Thoracic aorta (tissue), 2 donors: Measurements from ENCODE around the gene SLC25A51. TPM values are rescaled to one million over a fixed set of nuclear protein-coding genes. Genes with fewer than 3 reads are reported as not detected.
A peak's percentile ranks its signal among the peaks of the same experiment; 100 is the strongest.
"Not testable (repeated sequence)": the region's sequence is repeated elsewhere in the genome, so short reads cannot be mapped to it uniquely, and the experiment has no call there.

Experiments used
- ATAC-seq: fragments of 150-250 bp; one replicate; pipeline ENCODE4 v1.8.0; 2017; ENCODE audit warnings: low read depth; ENCODE audit not compliant: insufficient number of reproducible peaks, low FRiP score
- DNase-seq: peaks from one replicate; pipeline ENCODE4 v3.0.0-alpha.2; 2020; ENCODE audit warnings: low spot score
- H3K27ac ChIP-seq, 2 donors: fragments of 200-600 bp; sonication (generic); 1 replicate in 1 of 2; 2 replicates in 1 of 2; pipeline ENCODE4 v1.5.1; 2016; ENCODE audit warnings: mild to moderate bottlenecking in 2 of 2, moderate library complexity in 2 of 2
- H3K27me3 ChIP-seq: fragments of 200-600 bp; sonication (generic); replicated peaks from 2 replicates; pipeline ENCODE4 v1.6.0; 2016; ENCODE audit warnings: mild to moderate bottlenecking; ENCODE audit not compliant: insufficient read depth
- H3K36me3 ChIP-seq: fragments of 200-600 bp; sonication (generic); one replicate; pipeline ENCODE4 v1.5.1; 2016
- H3K4me1 ChIP-seq, 2 donors: fragments of 200-600 bp; sonication (generic); 1 replicate in 1 of 2; 2 replicates in 1 of 2; pipeline versions ENCODE4 v1.5.1 to v1.6.0; 2016; ENCODE audit warnings: low read depth in 2 of 2, mild to moderate bottlenecking in 1 of 2; ENCODE audit not compliant: control insufficient read depth in 1 of 2
- H3K4me3 ChIP-seq: fragments of 200-600 bp; sonication (generic); 2 replicates; pipeline ENCODE4 v1.5.1; 2016; ENCODE audit warnings: mild to moderate bottlenecking
- H3K9me3 ChIP-seq: fragments of 200-600 bp; sonication (generic); 2 replicates; pipeline ENCODE4 v1.5.1; 2016
- total RNA-seq, 2 donors: library from RNA; depleted of rRNA; stranded (reverse); fragments of >200 nt; gene quantifications; one replicate each; pipeline versions ENCODE4 v1.1.0 to v1.2.3, GENCODE V29; 2016
- TF ChIP-seq, protein P1 (sequence below): fragments of 200-600 bp; sonication (generic); IDR thresholded peaks from one replicate; pipeline ENCODE4 v1.5.1; 2019; ENCODE audit warnings: antibody characterized with exemption

SLC25A51 gene
- total RNA-seq, 2 donors from 2014 or later, result 29.9 to 39.1 TPM

DNA sequence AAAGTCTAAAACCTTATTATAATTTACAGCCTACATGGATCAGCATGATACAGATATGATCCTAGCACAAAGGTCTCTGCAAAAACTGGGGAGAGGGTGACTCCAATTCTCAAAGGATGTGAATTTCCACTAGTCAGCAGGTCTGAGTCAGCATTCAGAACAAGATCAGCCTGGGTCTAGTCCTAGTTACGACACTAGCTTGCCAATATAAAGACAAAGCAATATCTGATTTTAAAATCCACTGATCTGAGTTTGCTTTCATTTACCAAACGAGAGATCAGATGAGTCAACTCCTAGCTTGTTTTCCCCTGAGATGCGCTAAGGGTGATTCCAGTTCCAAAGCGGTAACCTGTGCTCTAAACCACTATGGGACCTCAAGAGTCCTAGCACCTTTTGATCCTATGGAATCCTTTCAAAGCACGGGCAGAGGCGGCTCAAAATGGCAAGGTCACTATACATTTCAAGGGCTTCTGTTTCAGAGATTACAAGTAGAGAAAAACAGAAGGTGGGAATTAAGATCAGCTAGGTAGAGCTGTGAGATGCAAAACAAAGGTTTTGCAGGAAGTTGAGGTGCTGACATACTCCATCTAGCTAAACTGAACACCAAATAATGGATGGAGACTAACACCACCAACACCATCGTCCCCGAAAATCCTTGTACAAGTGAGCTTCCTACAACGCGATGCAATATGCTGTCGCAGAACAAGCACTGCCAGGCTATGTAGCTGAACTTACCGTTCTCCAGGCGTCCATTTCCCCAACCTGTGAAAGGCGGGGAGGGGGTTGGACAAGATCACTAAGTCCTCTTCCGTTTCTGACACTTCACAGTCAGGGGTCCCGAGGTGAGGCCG lies 906 bp downstream of the SLC25A51 start:
- ATAC-seq, result no peak
- Histone ChIP-seq H3K27me3 (no peaks in the 10 kb centered on the region), H3K27ac (peak overlapping the region; percentile 73 to 75), H3K36me3 (peaks cover 8% of the 10 kb centered on the region), H3K4me3 (peak overlapping the region; percentile 98), H3K9me3 (no peaks in the 10 kb centered on the region), H3K4me1 (peaks cover 14 to 26% of the 10 kb centered on the region in 2 donors)
- TF ChIP-seq, protein P1, sequence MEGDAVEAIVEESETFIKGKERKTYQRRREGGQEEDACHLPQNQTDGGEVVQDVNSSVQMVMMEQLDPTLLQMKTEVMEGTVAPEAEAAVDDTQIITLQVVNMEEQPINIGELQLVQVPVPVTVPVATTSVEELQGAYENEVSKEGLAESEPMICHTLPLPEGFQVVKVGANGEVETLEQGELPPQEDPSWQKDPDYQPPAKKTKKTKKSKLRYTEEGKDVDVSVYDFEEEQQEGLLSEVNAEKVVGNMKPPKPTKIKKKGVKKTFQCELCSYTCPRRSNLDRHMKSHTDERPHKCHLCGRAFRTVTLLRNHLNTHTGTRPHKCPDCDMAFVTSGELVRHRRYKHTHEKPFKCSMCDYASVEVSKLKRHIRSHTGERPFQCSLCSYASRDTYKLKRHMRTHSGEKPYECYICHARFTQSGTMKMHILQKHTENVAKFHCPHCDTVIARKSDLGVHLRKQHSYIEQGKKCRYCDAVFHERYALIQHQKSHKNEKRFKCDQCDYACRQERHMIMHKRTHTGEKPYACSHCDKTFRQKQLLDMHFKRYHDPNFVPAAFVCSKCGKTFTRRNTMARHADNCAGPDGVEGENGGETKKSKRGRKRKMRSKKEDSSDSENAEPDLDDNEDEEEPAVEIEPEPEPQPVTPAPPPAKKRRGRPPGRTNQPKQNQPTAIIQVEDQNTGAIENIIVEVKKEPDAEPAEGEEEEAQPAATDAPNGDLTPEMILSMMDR, result no peak
- no peak for DNase-seq

DNA sequence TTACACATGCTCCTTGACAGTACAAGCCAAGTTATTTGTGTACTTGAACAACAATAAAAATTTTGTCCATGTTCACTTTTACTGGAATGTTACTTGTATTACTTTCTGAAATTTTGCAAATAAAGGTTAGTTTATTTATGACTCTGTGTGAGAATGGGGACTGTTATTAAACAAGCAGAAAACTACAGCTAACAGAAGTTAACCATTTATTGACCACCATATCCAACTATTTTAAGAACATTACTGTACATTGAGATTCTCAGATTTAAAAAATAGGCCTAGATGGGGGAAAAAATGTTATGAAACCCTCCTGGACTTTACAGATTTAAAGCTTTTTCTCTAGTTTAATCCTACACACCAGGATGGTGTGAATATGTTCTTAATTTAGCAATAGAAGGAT lies 1.8 kb downstream of the SLC25A51 start:
- no peaks in the 10 kb centered on the region for H3K9me3 ChIP-seq
- no peak overlapping the region for H3K27ac ChIP-seq
- TF ChIP-seq, protein P1, result no peak
- peaks cover 8% of the 10 kb centered on the region for H3K36me3 ChIP-seq
- H3K27me3 ChIP-seq, result no peaks in the 10 kb centered on the region
- peaks cover 14 to 26% of the 10 kb centered on the region in 2 donors for H3K4me1 ChIP-seq
- no peak overlapping the region for H3K4me3 ChIP-seq
- DNase-seq, result no peak
- ATAC-seq, result no peak

DNA sequence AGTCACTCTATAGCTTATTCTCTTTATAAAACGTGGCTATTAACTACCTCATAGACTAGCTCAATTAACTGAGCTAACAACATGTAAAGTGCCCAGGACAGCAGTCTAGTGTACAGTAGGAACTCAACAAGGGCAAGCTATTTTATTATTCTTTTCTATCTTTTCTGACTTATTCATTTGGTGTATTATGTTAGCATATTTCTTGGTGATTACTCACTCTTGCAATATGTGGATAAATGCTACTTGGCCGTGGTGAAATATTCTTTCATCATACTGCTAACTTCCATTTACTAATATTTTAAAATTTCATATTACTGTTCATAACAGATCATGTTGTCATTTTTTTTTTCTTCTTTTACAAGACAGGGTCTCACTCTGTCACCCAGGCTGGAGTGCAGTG lies 4.9 kb downstream of the SLC25A51 start:
- Histone ChIP-seq H3K9me3 (no peaks in the 10 kb centered on the region), H3K36me3 (peaks cover 25% of the 10 kb centered on the region), H3K4me3 (no peak overlapping the region), H3K4me1 (peaks cover 6 to 16% of the 10 kb centered on the region in 2 donors), H3K27ac (no peak overlapping the region), H3K27me3 (no peaks in the 10 kb centered on the region)
- DNase-seq, result no peak
- TF ChIP-seq, protein P1, result no peak
- ATAC-seq, result no peak

DNA sequence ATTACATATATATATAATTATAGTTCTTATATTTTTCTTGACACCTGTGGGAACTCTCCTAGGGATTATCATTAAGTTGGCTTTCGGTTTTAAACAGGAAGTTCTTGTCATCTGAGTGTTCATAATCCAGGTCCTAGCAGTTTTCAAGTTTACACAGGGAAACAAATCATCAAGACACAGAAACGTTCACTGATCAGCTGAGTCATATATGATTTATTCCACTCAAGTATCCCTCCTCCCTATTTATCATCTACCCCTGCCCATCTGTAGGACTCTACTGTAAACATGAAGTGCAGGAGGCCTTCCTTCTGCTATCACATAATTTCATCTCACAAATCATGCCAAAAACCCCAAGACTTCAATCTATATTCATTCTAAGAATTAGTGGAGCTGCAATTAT lies 6.3 kb downstream of the SLC25A51 start:
- no peak for ATAC-seq
- DNase-seq, result no peak
- Histone ChIP-seq H3K27ac (no peak overlapping the region), H3K36me3 (peaks cover 36% of the 10 kb centered on the region), H3K4me3 (no peak overlapping the region), H3K27me3 (no peaks in the 10 kb centered on the region), H3K9me3 (no peaks in the 10 kb centered on the region), H3K4me1 (peaks cover under 1 to 9% of the 10 kb centered on the region in 2 donors)
- TF ChIP-seq, protein P1, result no peak

DNA sequence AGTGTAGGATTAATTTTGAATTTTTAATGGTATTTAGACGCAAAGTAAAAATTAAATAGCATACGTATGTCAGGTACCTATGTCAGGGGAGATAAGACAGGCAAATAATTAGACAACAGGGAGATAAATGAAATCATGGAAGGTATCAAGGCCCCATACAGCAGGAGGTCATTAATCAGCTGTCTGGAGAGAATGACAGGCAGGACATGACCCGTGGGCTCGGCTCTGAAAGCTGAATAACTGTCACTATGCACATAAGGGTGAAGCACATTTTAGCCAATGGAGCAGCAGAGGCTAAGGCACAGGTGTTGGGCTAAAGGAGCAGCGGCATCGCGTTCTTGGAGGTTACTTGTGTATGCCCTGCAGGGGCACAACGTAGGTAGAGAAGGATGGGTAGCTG lies 11.9 kb downstream of the SLC25A51 start:
- Histone ChIP-seq H3K4me3 (no peak overlapping the region), H3K9me3 (no peaks in the 10 kb centered on the region), H3K27ac (no peak overlapping the region), H3K27me3 (no peaks in the 10 kb centered on the region), H3K36me3 (peaks cover 29% of the 10 kb centered on the region), H3K4me1 (peaks cover 0 to 7% of the 10 kb centered on the region in 2 donors)
- no peak for ATAC-seq
- TF ChIP-seq, protein P1, result no peak
- no peak for DNase-seq

DNA sequence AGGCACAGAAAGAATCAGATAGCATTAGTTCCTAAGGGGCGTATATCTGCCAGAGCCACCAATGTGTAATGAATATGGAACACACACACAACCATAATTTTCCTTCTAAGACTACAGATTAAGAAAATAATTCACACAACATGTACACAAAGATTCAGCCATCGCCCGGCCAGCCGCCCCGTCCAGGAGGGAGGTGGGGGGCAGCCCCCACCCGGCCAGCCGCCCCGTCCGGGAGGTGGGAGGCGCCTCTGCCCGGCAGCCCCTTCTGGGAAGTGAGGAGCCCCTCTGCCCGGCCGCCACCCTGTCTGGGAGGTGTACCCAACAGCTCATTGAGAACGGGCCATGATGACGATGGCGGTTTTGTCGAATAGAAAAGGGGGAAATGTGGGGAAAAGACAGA lies 12.9 kb downstream of the SLC25A51 start:
- not testable (repeated sequence) for H3K27ac ChIP-seq, DNase-seq, H3K4me3 ChIP-seq, H3K27me3 ChIP-seq, ATAC-seq, H3K4me1 ChIP-seq, H3K9me3 ChIP-seq
- H3K36me3 ChIP-seq, result peaks cover 21% of the 10 kb centered on the region
